ENCODE data around the gene PPP1R26.

DNA sequence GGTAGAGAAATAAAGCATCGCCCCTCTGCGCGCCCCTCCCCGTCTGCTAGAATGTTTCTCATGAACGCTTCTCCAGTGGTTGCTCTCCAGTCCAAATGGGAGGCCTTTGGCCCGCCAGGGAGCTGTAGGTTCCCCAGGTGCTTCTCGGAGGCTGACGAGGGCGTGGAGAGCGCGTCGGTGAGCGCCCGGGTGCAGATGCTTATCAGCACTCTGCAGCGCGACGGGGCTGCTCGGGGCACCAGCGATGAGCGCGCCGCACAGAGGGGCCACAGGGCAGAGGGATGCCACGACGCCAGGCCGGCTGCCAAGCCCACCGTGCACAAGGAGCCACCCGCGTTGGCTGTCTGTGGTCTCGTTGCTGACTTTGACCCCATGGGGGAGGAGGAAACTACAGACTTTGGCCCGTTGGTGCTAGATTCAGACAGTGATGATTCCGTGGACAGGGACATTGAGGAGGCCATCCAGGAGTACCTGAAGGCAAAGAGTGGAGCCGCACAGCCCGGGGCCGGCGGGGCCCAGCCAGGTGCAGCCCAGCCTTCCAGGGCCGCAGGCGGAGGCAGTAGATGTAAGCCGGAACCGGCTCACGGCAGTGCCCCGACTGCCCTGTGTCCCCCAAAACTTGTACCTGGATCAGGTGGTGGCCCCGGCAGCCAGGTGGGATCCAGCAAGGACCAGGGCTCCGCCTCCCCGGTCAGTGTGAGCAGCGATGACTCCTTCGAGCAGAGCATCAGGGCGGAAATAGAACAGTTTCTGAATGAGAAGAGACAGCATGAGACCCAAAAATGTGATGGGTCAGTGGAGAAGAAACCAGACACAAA is 5.1 kb downstream of the PPP1R26 start:
- TF ChIP-seq POLR2AphosphoS5 (IDR thresholded peaks at IDR 0.05) = no peak
- TF ChIP-seq, protein P1, sequence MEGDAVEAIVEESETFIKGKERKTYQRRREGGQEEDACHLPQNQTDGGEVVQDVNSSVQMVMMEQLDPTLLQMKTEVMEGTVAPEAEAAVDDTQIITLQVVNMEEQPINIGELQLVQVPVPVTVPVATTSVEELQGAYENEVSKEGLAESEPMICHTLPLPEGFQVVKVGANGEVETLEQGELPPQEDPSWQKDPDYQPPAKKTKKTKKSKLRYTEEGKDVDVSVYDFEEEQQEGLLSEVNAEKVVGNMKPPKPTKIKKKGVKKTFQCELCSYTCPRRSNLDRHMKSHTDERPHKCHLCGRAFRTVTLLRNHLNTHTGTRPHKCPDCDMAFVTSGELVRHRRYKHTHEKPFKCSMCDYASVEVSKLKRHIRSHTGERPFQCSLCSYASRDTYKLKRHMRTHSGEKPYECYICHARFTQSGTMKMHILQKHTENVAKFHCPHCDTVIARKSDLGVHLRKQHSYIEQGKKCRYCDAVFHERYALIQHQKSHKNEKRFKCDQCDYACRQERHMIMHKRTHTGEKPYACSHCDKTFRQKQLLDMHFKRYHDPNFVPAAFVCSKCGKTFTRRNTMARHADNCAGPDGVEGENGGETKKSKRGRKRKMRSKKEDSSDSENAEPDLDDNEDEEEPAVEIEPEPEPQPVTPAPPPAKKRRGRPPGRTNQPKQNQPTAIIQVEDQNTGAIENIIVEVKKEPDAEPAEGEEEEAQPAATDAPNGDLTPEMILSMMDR (IDR thresholded peaks at IDR 0.05; ENCODE audit: poor library complexity, severe bottlenecking) = no peak
- TF ChIP-seq, protein P2, sequence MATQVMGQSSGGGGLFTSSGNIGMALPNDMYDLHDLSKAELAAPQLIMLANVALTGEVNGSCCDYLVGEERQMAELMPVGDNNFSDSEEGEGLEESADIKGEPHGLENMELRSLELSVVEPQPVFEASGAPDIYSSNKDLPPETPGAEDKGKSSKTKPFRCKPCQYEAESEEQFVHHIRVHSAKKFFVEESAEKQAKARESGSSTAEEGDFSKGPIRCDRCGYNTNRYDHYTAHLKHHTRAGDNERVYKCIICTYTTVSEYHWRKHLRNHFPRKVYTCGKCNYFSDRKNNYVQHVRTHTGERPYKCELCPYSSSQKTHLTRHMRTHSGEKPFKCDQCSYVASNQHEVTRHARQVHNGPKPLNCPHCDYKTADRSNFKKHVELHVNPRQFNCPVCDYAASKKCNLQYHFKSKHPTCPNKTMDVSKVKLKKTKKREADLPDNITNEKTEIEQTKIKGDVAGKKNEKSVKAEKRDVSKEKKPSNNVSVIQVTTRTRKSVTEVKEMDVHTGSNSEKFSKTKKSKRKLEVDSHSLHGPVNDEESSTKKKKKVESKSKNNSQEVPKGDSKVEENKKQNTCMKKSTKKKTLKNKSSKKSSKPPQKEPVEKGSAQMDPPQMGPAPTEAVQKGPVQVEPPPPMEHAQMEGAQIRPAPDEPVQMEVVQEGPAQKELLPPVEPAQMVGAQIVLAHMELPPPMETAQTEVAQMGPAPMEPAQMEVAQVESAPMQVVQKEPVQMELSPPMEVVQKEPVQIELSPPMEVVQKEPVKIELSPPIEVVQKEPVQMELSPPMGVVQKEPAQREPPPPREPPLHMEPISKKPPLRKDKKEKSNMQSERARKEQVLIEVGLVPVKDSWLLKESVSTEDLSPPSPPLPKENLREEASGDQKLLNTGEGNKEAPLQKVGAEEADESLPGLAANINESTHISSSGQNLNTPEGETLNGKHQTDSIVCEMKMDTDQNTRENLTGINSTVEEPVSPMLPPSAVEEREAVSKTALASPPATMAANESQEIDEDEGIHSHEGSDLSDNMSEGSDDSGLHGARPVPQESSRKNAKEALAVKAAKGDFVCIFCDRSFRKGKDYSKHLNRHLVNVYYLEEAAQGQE (IDR thresholded peaks at IDR 0.05; ENCODE audit: borderline replicate concordance) = no peak
- TF ChIP-seq RAD21 (conservative IDR thresholded peaks at IDR 0.05) = no peak
- no peak for TF ChIP-seq MXI1 (conservative IDR thresholded peaks at IDR 0.05; ENCODE audit: poor library complexity, severe bottlenecking)
- TF ChIP-seq EZH2 (IDR thresholded peaks at IDR 0.05; ENCODE audit: borderline replicate concordance, insufficient read depth, low read length, poor library complexity, severe bottlenecking) = no peak
- TF ChIP-seq SMC3 (conservative IDR thresholded peaks at IDR 0.05; ENCODE audit: poor library complexity) = no peak
- no peak for TF ChIP-seq EP300 (conservative IDR thresholded peaks at IDR 0.05; ENCODE audit: poor library complexity, severe bottlenecking)
